HL-60/S4 treated with retinoic acid at 250 ng/mL for 4 days and 3 days (cell line): ENCODE measurements around the gene NOX5.
"Not testable (repeated sequence)": the region's sequence is repeated elsewhere in the genome, so short reads cannot be mapped to it uniquely, and the experiment has no call there.

ENCODE experiments used
- in situ Hi-C: fragments of 300-500 bp; cut with MboI; formaldehyde crosslinking; loops from 2 replicates; pipeline ENCODE4 v1.7.0; 2022; ENCODE audit warnings: low sequenced_read_pairs

The NOX5 gene

GRCh38 chr15:69014454-69014853 lies at the start of gene NOX5:
TSS of gene NOX5 (plus strand) at chr15:69014695. CDS start at chr15:69014736, 41 bp downstream.
- in situ Hi-C loops = no loop called here

- in situ Hi-C loops = no loop called here
Measured at GRCh38 chr15:68966996-68967395, 47.5 kb upstream of the NOX5 start.

DNA sequence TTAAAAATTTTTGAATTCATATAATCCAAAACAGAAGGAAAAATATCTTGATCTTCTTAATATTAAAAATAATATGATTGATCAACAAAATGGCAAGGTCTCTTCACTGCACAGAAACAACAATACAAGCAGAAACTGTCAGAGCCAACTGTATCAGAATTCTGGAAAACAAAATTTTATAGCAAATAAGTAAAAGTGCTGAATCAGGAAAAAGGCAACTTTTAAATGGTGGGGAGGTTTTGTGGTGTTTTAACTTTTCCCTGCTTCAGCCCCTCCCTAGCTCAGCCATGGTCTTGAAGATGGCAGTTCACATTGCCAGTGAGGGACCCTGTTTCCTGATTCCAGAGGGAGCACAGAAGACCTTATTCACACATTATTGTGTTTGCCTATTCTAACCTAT lies 46.5 kb upstream of the NOX5 start:
- in situ Hi-C loops = no loop called here

DNA sequence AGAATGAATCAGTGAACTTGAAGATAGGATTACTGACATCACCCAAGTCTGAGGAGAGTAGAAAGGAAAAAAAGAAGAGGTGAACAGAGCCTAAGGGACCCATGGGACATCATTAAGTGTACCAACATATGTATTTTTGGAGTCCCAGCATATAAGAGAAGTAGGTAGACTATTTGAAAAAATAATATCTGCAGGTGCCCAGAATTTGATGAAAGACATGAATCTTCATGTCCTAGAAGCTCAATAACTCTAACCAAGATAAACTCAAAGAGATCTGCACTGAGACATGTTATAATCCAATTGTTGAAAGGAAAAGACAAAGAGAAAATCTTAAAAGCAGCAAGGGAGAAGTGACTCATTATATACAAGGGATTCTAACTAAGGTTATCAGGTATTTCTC lies 45.2 kb upstream of the NOX5 start:
- in situ Hi-C loops = no loop called here

- in situ Hi-C loops = no loop called here
Measured at GRCh38 chr15:68972201-68973065, 42.1 kb upstream of the NOX5 start.

GRCh38 chr15:68975651-68976160 lies 38.8 kb upstream of the NOX5 start:
- in situ Hi-C loops = not testable (repeated sequence)

DNA sequence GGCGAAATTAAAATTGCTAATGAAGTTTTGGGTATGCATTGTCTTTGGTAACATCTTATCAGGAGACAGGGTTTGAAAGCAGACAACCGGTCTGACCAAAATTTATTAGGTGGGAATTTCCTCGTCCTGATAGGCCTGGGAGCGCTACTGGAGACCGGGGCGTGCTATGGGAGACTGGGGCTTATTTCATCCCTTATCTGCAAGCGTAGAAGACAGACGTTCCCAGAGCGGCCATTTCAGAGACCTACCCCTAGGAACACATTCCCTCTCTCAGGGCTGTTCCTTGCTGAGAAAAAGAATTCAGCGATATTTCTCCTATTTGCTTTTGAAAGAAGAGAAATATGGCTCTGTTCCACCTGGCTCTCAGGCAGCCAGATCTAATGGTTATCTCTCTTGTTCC lies 37.1 kb upstream of the NOX5 start:
- in situ Hi-C loops = not testable (repeated sequence)

DNA sequence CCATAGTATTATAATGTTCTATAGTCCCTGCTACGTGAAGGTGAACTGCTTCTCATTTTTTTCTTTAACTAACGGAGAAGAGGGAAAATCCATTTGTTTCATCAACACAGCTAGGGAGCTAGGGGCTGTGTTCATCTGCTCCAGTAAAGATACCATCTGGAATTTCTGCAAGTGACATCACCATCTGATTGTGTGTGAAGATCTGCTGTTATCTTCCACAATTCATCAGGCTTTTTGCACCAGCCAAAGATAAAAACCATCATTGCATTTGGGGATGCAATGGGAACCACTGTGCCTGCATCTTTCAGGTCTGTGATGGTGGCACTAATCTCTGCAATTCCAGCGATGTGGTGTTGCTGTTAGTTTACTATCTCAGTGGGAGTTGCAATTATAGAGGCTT lies 35.5 kb upstream of the NOX5 start:
- in situ Hi-C loops = no loop called here

DNA sequence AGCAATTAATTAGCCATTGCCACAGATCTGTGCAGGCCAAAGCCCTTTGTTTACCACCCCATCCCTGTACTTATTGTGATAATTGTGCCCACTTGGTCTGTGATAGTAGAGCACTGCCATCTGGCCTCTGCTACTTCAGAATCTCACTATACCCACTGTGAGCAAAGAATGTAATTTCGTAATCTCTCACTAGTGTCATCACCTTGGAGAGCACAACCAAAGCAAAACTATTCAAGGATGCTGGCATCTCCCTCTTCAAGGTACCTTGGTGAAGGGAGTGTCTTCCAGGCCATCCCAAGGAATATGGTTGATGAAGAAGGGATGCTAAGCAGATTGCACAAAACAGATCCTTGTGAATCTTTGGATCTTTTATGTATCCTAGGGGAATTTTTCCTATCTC lies 34.7 kb upstream of the NOX5 start:
- in situ Hi-C loops = no loop called here

DNA sequence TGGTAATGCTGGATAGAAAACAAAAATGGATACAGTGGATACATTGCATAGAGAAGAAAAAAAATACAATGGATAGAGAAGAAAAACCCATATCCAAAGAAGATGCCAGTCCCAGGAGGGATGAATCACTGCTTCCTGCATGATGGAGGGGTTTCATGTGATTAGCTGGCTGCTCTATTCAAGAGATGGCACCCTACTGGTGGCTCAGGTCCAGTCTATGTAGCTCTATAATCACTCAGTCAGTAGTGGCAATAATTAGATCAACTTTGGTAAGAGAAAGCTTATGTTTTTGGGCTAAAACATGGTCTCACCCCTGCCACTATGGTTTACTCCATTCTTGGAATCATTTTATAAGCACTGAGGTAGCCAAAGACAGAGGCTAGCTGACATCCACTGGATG lies 33.7 kb upstream of the NOX5 start:
- in situ Hi-C loops = no loop called here

DNA sequence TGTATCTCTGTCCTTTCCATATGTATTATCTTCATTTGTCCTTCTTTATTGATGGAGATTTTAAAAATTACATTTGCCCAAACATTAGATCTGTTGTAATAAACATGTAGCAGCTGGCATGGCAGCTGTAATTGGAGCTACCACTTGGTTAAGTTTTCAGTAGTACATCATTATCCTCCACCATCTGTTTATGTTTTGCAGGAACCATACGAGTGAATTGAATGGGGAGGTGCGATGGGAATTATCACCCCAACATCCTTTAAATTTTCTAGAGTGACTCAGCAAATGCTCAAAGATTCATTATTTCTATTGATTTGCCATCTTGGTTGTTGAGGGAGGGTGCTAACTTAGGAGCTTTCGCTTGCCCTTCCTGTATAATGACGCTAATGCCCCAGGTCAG lies 32.6 kb upstream of the NOX5 start:
- in situ Hi-C loops = no loop called here

GRCh38 chr15:68982976-68983563 lies 31.4 kb upstream of the NOX5 start:
- in situ Hi-C loops = no loop called here

GRCh38 chr15:68983961-68984481 lies 30.5 kb upstream of the NOX5 start:
- in situ Hi-C loops = no loop called here

DNA sequence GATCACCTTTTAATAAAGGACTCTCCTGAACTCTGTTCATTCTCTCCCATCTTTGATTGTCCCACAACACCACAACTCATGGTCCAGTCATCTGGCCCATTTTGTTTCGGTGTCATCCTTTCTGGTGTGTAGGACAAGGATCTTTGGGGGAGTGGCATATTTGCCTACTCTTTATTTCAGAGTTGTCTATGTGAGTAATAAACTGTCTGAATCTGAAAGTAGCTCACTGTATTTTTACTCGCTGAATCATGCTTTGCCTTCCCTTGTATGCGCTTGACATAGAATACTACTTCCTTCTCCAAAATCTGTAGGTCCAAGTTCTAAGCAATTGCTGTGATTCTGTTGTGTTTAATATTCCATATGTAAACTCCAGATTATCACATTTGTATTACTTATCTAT lies 29.9 kb upstream of the NOX5 start:
- in situ Hi-C loops = no loop called here

GRCh38 chr15:68985361-68985891 lies 29.1 kb upstream of the NOX5 start:
- in situ Hi-C loops = no loop called here

DNA sequence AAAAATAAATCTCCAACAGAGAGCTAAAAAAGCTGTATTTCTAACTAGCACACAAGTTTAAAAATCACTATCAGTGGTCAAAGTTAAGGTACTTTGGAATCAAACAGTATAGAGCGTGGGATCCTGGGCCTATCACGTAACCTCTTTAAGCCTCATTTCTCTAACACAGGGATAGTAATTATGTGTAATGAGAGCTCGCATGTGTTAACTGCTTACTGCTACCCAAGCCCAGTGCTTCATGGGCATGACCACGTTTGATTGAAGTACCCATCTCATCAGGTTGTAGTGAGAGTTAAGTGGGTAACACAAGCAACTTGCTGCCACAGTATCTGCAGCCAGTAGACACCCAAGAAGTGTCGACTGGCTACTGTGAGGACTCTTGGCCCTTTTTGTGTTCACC lies 28.2 kb upstream of the NOX5 start:
- in situ Hi-C loops = no loop called here

DNA sequence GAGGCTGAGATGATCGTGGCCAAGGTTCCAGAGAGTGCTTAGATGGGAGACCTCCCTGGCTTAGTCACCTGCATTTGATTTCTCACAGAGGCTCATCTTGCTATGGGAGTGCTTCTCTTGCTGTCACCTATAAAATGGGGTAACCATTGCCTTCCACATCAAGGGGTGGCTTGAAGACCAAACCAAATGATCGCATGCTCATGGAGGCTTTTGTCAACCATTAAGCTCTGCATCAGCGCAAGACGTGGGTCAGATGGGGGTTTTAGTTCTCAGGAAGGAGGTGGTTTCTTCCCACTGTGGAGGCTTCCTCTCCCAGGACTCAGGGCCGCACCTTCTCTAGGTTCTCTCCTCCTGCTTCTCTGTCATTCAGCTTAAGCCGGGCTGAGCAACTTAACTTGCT lies 27.4 kb upstream of the NOX5 start:
- in situ Hi-C loops = no loop called here

DNA sequence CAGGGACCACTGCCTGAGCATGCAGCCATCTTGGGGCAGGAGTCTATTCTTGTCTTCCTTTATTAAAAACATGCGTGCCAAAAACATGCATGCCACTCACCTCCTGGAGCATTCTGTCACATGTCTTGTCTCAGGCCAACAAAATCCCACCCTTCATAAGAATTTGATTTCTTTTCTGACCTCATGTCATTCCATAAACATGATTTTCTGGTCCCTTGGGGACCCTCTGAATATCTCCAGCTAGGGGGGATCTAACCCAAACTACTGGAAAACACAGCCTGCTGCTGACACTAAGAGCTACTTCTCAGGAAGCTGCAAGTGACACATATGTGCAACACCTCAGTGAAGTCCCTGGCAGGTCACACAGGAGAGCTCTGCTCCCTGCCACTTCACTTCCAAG lies 26.8 kb upstream of the NOX5 start:
- in situ Hi-C loops = no loop called here

DNA sequence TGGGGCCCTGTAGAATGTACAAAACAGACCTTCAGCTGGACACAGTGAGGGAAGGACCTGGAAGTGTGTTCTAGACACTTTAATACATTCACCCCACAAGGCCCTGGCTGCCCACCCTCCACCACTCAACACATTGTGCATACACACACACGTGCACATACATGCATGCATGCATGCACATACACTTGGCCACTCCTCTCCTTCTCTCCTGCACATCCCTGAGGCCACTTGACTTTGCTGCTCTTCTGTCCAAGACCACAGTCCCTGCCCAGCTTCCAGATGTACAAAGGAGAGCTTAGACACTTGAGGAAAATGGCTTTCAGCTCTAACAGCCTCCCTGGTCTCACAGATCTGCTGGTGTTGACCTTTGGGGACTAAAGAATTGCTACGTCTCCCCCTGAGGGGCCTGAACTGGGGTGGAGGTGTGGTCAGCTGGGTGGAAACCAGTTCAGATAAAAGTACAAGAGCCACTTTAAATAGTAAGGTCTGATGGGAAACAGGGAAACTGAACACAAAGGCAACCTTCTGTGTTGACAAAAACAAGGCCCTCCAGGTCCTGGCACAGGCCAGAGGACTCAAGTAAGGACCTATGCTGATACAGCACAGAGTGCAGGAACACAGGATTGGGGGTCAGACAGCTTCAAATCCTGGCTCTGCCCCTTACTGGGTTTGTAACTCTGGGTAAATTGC lies 24.8 kb upstream of the NOX5 start:
- in situ Hi-C loops = no loop called here

GRCh38 chr15:68990231-68990991 lies 24.1 kb upstream of the NOX5 start:
- in situ Hi-C loops = no loop called here
